HG02884 (cell line): ENCODE results near the gene MOB4.
"Not testable (repeated sequence)": the region's sequence is repeated elsewhere in the genome, so short reads cannot be mapped to it uniquely, and the experiment has no call there.

Source experiments
- ATAC-seq: cut with Tn5 transposase; IDR thresholded peaks from one replicate; pipeline ENCODE4 v1.9.1; 2021; ENCODE audit warnings: mild to moderate bottlenecking, moderate library complexity; ENCODE audit not compliant: unreplicated experiment

The MOB4 gene

GRCh38 chr2:197587255-197587654, 71.4 kb downstream of the MOB4 start:
- not testable (repeated sequence) for ATAC-seq

GRCh38 chr2:197591339-197592072, 75.6 kb downstream of the MOB4 start:
- ATAC-seq, result no peak

GRCh38 chr2:197596766-197597165, 80.9 kb downstream of the MOB4 start:
- ATAC-seq, result no peak

- ATAC-seq, result no peak
Observed at GRCh38 chr2:197597166-197597565, 81.3 kb downstream of the MOB4 start.

- no peak for ATAC-seq
Observed at GRCh38 chr2:197598450-197598849, 82.6 kb downstream of the MOB4 start.

GRCh38 chr2:197599285-197599965, 83.6 kb downstream of the MOB4 start:
- peak; percentile 77 for ATAC-seq

- no peak for ATAC-seq
Observed at GRCh38 chr2:197600306-197600705, 84.4 kb downstream of the MOB4 start.

- ATAC-seq, result no peak
Observed at GRCh38 chr2:197601726-197602125, 85.9 kb downstream of the MOB4 start.
